GM18951 (cell line): ENCODE measurements around the gene LRRC37B.
"Not testable (repeated sequence)": the region's sequence is repeated elsewhere in the genome, so short reads cannot be mapped to it uniquely, and the experiment has no call there.

ENCODE experiments used
- POLR2A ChIP-seq: IDR thresholded peaks from 4 replicates; pipeline ENCODE4 v1.6.1; 2011; ENCODE audit warnings: mild to moderate bottlenecking; ENCODE audit not compliant: insufficient read length, insufficient read depth; ENCODE audit errors: extremely low read depth
- in situ Hi-C: fragments of 300-500 bp; cut with MboI; formaldehyde crosslinking; loops from one replicate; pipeline ENCODE4 v1.12.0; 2022; ENCODE audit warnings: low sequenced_read_pairs, mixed read lengths, inconsistent platforms; ENCODE audit not compliant: unreplicated experiment

Gene LRRC37B

DNA sequence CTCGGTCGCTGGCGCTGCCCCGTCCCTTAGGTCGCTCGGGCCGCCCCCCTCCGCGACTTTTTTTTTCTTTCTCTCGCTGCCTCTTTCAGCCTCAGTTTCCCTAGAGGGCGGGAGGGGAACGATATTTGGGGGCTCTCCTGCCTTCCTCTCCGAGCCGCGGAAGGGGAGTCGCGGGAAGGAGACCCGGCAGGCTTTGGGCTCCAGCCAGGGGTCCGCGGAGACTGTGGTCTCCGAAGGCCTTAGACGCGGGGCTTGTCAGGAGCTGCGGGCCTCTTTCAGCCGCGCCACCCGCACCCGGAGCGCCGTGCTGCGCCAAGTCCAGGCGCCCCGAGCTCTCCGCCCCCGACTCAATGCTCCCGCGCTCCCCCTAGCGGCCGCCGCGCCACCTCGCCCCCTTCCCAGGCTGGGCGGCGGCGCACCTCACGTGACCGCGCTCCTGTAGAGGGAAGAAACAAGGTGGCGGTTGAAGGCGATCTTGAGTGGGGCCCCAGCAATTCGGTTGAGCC, at the start of gene LRRC37B:
TSS of gene LRRC37B (plus strand) at position 427 of the 506 bp plus-strand sequence. CDS start 14,010 bp downstream, outside the sequence.
- TF ChIP-seq POLR2A, result peak; percentile 44
- in situ Hi-C loops, result no loop called here

DNA sequence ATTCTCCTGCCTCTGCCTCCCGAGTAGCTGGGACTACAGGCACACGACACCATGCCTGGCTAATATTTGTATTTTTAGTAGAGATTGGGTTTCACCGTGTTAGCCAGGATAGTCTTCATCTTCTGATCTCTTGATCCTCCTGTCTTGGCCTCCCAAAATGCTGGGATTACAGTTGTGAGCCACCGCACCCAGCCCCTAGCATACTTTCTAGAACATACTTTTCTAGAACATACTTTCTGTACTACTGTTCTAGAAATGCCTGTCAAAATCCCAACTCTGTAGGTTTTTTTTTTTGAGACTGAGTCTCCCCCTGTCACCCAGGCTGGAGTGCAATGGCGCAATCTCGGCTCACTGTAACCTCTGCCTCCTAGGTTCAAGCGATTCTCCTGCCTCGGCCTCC, 43.1 kb upstream of the LRRC37B start:
- in situ Hi-C loops, result loop anchor here (5.0 kb wide), 1 partner anchor 1207 kb away; no protein-coding TSS in a partner anchor

DNA sequence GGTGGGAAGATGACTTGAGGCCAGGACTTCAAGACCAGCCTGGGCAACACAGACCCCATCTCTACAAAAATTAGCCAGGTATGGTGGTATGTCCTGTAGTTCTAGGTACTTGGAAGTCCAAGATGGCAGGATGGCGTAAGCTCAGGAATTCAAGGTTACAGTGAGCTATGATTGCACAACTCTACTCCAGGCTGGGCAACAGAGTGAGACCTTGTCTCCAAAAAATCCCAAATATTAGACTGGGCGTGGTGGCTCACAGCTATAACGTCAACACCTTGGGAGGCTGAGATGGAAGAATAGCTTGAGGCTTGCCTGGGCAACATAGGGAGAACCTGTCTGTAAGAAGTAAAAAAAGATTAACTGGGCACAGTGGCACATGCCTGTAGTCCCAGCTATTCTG, 39.5 kb upstream of the LRRC37B start:
- in situ Hi-C loops, result no loop called here

DNA sequence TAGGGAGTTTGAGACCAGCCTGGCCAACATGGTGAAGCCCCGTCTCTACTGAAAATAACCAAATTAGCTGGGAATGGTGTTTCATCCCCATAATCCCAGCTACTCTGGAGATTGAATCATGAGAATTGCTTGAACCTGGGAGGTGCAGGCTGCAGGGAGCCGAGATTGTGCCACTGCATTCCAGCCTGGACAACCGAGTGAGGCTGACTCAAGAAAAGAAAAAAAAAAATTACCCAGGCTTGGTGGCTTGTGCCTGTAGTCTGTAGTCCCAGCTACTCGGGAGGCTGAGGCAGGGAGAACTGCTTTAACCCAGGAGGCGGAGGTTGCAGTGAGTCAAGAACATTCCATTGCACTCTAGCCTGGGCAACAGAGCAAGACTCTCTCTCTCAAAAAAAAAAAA, 36.8 kb upstream of the LRRC37B start:
- in situ Hi-C loops, result not testable (repeated sequence)

More for the DNA sequence above, 39.5 kb upstream of the LRRC37B start:
- no peak for TF ChIP-seq POLR2A

DNA sequence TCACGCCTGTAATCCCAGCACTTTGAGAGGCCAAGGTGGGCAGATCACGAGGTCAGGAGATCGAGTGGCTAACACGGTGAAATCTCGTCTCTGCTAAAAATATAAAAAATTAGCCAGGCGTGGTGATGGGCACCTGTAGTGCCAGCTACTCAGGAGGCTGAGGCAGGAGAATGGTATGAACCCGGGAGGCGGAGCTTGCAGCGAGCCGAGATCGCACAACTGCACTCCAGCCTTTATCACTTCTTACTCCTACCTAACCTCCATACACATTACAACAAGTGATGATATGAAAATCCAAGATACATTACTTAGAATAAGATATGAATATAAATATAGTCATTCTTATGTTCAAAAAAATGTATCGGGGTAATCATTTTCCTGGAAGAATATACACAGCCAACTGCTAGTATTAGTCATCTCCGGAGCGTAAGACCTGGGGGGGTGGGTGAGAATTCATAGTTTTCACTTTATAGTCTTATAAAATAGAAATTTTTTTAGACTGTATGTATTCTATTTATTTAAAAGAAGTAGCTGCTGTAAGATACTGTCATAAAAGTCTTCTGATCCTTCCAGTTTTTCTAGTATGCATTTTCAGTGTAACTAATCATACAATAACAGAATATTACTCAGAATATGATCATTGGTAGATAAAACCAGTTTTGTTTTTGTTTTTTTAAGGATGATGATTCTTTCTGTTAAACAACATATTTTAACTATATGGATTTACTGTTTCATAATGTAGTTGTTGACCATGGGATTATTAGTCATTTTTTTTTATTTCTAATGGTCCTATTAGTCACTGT, 32.7 kb upstream of the LRRC37B start:
- in situ Hi-C loops, result not testable (repeated sequence)

DNA sequence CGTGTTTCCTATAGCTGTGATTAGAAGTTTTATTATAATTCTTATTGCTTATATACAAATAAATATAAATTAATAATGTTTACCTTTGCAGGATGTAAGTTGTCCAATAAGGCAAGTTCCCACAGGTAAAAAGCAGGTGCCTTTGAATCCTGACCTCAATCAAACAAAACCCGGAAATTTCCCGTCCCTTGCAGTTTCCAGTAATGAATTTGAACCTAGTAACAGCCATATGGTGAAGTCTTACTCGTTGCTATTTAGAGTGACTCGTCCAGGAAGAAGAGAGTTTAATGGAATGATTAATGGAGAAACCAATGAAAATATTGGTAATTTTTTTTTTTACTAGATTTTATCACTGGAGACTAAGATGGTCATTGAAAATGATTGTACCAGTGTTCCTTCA, 31.8 kb upstream of the LRRC37B start:
- in situ Hi-C loops, result not testable (repeated sequence)

DNA sequence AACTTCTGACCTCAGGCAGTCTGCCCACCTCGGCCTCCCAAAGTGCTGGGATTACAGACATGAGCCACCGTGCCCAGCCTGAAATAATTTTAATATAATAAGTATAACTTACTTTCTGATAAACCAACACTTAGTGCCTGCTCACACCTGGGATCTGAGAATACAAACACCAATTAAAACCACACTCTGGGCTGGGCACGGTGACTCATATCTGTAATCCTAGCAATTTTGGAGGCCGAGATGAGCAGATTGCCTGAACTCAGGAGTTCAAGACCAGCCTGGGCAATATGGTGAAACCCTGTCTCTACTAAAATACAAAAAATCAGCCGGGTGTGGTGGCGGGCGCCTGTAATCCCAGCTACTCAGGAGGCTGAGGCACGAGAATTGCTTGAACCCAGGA, 15.4 kb upstream of the LRRC37B start:
- in situ Hi-C loops, result not testable (repeated sequence)

DNA sequence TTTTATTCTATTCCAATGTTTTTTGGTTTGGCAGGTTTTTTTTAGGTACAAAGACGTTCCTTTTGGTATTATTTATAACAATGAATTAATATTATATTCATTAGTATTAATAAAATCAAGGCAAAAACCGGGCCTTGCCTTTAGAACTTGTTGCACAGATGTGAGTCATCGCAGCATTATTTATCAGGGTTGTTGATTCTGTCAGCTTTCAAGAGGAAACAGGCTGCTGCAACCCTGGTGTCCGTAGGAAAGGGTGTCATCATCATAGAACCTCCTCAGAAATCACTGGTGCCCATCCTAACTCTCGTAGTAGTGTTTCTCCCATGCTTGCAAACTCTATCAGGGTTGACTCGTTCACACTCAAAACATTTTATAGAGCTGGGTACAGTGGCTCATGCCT, 10.2 kb upstream of the LRRC37B start:
- in situ Hi-C loops, result no loop called here
- no peak for TF ChIP-seq POLR2A

DNA sequence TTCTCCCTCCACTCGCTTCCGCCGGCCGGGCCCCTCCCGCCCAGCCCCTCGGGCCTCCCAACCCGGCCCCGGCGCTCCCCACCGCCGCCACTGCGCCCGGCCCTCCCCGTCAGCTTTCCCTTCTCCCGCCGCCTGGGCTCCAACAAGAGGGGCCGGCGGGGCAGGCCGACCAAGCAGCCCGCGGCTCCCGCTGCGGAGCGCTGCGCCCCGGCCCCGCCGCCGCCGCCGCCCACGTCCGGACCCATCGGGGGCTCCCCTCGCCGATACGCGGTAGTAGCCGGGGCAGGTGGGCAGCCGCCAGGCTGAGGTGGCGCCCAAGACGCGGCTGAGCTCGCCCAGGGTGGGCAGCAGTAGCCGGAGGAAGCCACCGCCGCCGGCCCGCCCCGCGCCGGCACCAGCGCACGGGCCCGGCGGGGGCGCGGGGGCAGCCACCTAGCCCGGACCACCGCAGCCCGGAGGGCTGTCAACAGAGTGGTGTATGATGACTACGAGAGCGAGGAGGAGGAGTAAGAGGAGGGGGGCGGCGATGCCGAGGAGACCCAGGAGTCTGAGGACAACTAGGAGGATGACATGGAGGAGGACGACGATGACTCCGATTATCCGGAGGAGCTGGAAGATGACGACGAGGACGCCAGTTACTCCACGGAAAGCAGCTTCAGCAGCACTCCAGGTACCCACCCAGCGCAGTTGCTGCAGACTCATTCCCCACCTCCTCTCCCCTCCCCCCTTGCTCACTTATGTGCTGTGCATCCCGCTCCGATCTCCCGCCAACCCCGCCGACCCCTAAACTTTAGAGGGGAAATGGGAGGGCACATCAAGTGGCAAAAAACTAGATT, 498 bp downstream of the LRRC37B start:
- no peak for TF ChIP-seq POLR2A

DNA sequence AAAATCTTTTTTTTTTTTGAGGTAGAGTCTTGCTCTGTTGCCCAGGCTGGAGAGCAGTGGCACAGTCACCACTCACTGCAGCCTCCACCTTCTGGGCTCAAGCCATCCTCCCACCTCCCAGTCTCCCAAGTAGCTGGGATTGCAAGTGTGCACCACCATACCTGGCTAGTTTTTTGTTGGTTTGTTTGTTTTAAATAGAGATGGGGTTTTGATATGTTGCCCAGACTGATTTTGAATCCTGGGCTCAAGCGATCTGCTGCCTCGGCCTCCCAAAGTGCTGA, 2.0 kb downstream of the LRRC37B start:
- in situ Hi-C loops, result no loop called here
- no peak for TF ChIP-seq POLR2A

More for the DNA sequence above, 498 bp downstream of the LRRC37B start:
- in situ Hi-C loops, result no loop called here

DNA sequence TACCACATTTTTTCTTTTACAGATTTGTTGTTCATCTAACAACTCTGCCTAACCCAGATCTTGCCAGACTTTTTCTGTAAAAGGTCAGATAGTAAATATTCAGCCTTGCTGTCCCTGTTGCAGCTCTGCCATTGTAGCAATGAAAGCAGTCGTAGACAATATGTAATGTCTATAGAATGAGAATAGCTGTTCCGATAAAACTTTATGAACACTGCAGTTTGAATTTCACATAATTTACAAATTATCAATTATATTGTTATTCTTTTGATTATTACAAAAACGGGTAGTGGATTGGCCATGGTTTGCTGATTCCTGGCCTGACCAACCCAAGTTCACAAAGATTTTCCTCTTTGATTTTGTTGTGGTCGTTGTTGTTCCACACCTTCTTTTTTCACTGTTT, 2.9 kb downstream of the LRRC37B start:
- in situ Hi-C loops, result no loop called here
- TF ChIP-seq POLR2A, result no peak

DNA sequence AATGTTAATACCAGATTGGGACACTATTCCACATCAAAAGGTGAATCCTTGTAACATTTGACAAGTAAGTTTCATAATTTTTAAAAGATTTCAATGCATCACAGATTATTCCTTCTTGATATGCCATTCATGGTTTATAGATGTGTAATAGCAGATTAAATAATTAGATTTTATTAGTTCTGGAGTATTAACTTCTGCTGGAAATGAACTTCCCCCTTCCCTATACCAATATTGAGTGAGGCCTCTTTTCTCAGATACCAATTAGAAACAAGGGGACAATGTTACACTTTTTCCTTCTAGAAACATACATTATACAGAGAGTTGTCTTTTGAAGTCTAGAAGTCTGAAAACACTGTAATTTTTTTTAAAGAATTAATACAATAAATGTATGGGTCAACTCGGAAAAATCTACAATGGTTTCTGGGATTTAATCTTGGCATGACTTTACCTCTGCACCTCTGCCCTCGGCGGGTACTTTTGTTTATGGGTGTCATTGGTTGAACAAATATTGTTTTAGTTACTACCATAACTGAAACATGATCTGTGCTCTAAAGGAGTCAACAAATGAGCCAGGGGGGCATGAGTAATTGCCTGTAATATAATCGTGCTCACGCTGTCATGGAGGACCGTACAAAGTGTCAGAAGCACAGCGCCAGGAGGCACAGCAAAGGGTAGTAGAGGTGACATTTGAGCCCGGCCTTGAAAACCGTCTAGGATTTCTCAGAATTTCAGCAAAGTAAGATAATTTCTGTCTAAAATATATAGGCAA, 8.2 kb downstream of the LRRC37B start:
- in situ Hi-C loops, result no loop called here

DNA sequence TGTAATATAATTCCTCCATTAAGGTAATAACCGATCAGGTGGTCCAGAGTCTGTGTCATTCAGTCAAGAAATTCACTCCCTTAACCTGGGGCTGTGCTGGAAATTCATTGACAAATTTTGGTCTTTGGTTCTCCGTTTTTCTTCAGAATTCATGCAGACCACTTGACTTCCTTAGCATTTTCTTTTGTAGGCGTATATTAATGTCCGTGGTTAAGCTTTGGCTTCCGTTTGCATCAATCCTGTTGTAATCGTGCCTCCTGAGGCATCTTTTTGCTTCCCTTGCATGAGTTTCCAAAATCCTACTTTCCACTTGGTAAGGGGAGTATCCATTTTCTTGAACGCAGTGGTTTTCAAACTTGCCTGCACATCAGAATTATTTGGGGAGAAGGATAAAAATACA, 9.0 kb downstream of the LRRC37B start:
- no peak for TF ChIP-seq POLR2A
- in situ Hi-C loops, result no loop called here

More for the DNA sequence above, 8.2 kb downstream of the LRRC37B start:
- no peak for TF ChIP-seq POLR2A

DNA sequence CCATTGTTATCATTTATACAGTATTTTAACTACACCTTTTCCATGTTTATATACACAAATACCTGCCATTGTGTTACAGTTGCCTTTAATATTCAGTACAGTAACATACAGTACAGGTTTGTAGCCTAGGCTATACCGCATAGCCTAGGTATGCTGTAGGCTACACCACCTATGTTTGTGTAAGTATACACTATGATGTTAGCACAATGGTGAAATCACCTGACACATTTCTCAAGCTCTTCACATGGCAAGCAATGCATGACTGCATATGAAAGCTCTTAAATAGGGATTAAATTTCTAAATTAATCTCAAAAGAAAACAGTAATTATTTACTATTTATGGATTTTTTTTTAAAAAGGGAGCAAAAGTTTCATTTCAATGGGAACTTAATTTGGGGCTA, 12.0 kb downstream of the LRRC37B start:
- in situ Hi-C loops, result no loop called here
- no peak for TF ChIP-seq POLR2A
